ENCODE data around the gene TMEM231. TPM values are rescaled to one million over a fixed set of nuclear protein-coding genes. Genes with fewer than 3 reads are reported as not detected.
"Not testable (repeated sequence)": the region's sequence is repeated elsewhere in the genome, so short reads cannot be mapped to it uniquely, and the experiment has no call there.

The TMEM231 gene
- total and polyA plus RNA-seq, 2 donors (not counting 3 experiments of a cell fraction or from before 2014, with no cell fraction given): 10.0 to 35.8 TPM

- CTCF ChIA-PET: interaction anchor here (1.2 kb wide), 1 partner anchor 8 kb away, joined by 4 read pairs; no protein-coding TSS in a partner anchor
- H2AFZ ChIP-seq (ENCODE audit: low read depth, low read length); POLR2A ChIA-PET; H3K9me3 ChIP-seq (replicated peaks; ENCODE audit: control insufficient read depth, insufficient read depth, low read length); intact Hi-C loops (cut with micrococcal nuclease); H3K9me1 ChIP-seq (replicated peaks; ENCODE audit: control insufficient read depth, extremely low read depth, insufficient read depth, low read length); H3K27ac ChIP-seq (ENCODE audit: insufficient read depth, low read depth, low read length); dilution Hi-C loops (cut with MboI; ENCODE audit: extremely low pct_ligation_motif_present, low sequenced_read_pairs); H3K36me3 ChIP-seq (ENCODE audit: control insufficient read depth in 2 of 2, extremely low read depth in 1 of 2, insufficient read depth in 2 of 2, low read length in 2 of 2); H3K27me3 ChIP-seq (ENCODE audit: control insufficient read depth in 2 of 2, insufficient read depth in 2 of 2, low read length in 2 of 2); H3K4me3 ChIP-seq (replicated peaks in 1 of 3; ENCODE audit: insufficient read depth in 1 of 3, low read depth in 1 of 3, low read length in 3 of 3); H3K9ac ChIP-seq (replicated peaks; ENCODE audit: extremely low read depth, insufficient read depth, low read length); BruUV-seq (replicated peaks); H4K20me1 ChIP-seq (replicated peaks; ENCODE audit: control insufficient read depth, extremely low read depth, insufficient read depth, low read length); H3K79me2 ChIP-seq (ENCODE audit: control insufficient read depth, insufficient read depth, low read length); DNase-seq (ENCODE audit: low read depth, low spot score); H3K4me2 ChIP-seq (ENCODE audit: insufficient read depth, low read length): not testable (repeated sequence)
- FAIRE-seq: peak; percentile 24
- peaks cover 16% of the 10 kb centered on the region for H3K4me1 ChIP-seq (ENCODE audit: control insufficient read depth, extremely low read depth, insufficient read depth, low read length)
Measured at GRCh38 chr16:75591927-75592326, 35.9 kb upstream of the TMEM231 start.

GRCh38 chr16:75590920-75591843 lies 35.1 kb upstream of the TMEM231 start:
- no peaks in the 10 kb centered on the region for H3K79me2 ChIP-seq (ENCODE audit: control insufficient read depth, insufficient read depth, low read length)
- no peak overlapping the region for H3K9ac ChIP-seq (replicated peaks; ENCODE audit: extremely low read depth, insufficient read depth, low read length)
- intact Hi-C loops (cut with micrococcal nuclease) (no loop called here), dilution Hi-C loops (cut with MboI; ENCODE audit: extremely low pct_ligation_motif_present, low sequenced_read_pairs) (no loop called here)
- peak overlapping the region; percentile 3 for H3K27ac ChIP-seq (ENCODE audit: insufficient read depth, low read depth, low read length)
- no peaks in the 10 kb centered on the region for H3K9me1 ChIP-seq (replicated peaks; ENCODE audit: control insufficient read depth, extremely low read depth, insufficient read depth, low read length)
- ChIA-PET CTCF (interaction anchor here (0.9 to 1.2 kb wide), 5 partner anchors 8 to 32 kb away, joined by 3 to 4 read pairs (median 3); partner anchors contain the start of gene ADAT1), POLR2A (no interaction called here)
- TF ChIP-seq MAX (IDR thresholded peaks at IDR 0.05; ENCODE audit: insufficient read depth, insufficient read length) (no peak), POLR2AphosphoS5 (IDR thresholded peaks at IDR 0.05; ENCODE audit: insufficient read depth, low read depth, low read length) (no peak)
- no peaks in the 10 kb centered on the region for H4K20me1 ChIP-seq (replicated peaks; ENCODE audit: control insufficient read depth, extremely low read depth, insufficient read depth, low read length)
- no peaks in the 10 kb centered on the region for H3K9me3 ChIP-seq (replicated peaks; ENCODE audit: control insufficient read depth, insufficient read depth, low read length)
- peaks cover 16% of the 10 kb centered on the region for H3K4me1 ChIP-seq (ENCODE audit: control insufficient read depth, extremely low read depth, insufficient read depth, low read length)
- peak; percentile 59 for FAIRE-seq
- H3K4me3 ChIP-seq (replicated peaks in 1 of 3; ENCODE audit: insufficient read depth in 1 of 3, low read depth in 1 of 3, low read length in 3 of 3): no peak overlapping the region
- BruUV-seq (replicated peaks): no TSS peak
- no peak overlapping the region for H3K4me2 ChIP-seq (ENCODE audit: insufficient read depth, low read length)
- H3K27me3 ChIP-seq (ENCODE audit: control insufficient read depth in 2 of 2, insufficient read depth in 2 of 2, low read length in 2 of 2): no peaks in the 10 kb centered on the region
- no peak overlapping the region for H2AFZ ChIP-seq (ENCODE audit: low read depth, low read length)
- DNase-seq (ENCODE audit: low read depth, low spot score): peak; percentile 52
- H3K36me3 ChIP-seq (ENCODE audit: control insufficient read depth in 2 of 2, extremely low read depth in 1 of 2, insufficient read depth in 2 of 2, low read length in 2 of 2): peaks cover 0 to 3% of the 10 kb centered on the region in 2 experiments
